ENCODE results near the gene ZCCHC2. TPM values are rescaled to one million over a fixed set of nuclear protein-coding genes. Genes with fewer than 3 reads are reported as not detected.
A peak's percentile ranks its signal among the peaks of the same experiment; 100 is the strongest.

Gene ZCCHC2
- polyA plus RNA-seq, 1 donor: 8.7 TPM

GRCh38 chr18:62609764-62610163 lies 86.9 kb downstream of the ZCCHC2 start:
- DNase-seq (ENCODE audit: low read depth): no peak

- DNase-seq (ENCODE audit: low read depth): no peak
Measured at GRCh38 chr18:62610351-62610700, 87.5 kb downstream of the ZCCHC2 start.

- DNase-seq (ENCODE audit: low read depth): no peak
Measured at GRCh38 chr18:62610701-62611411, 88.0 kb downstream of the ZCCHC2 start.

- DNase-seq (ENCODE audit: low read depth): no peak
Measured at GRCh38 chr18:62611453-62612288, 88.8 kb downstream of the ZCCHC2 start.

- DNase-seq (ENCODE audit: low read depth): no peak
Measured at GRCh38 chr18:62612289-62612645, 89.4 kb downstream of the ZCCHC2 start.

GRCh38 chr18:62612776-62613175 lies 90.0 kb downstream of the ZCCHC2 start:
- no peak for DNase-seq (ENCODE audit: low read depth)

- no peak for DNase-seq (ENCODE audit: low read depth)
Measured at GRCh38 chr18:62614494-62614893, 91.7 kb downstream of the ZCCHC2 start.

GRCh38 chr18:62616331-62616805 lies 93.5 kb downstream of the ZCCHC2 start:
- DNase-seq (ENCODE audit: low read depth): no peak

- no peak for DNase-seq (ENCODE audit: low read depth)
Measured at GRCh38 chr18:62617793-62618591, 95.2 kb downstream of the ZCCHC2 start.

GRCh38 chr18:62618735-62619134 lies 95.9 kb downstream of the ZCCHC2 start:
- no peak for DNase-seq (ENCODE audit: low read depth)

- no peak for DNase-seq (ENCODE audit: low read depth)
Measured at GRCh38 chr18:62621546-62621945, 98.7 kb downstream of the ZCCHC2 start.

GRCh38 chr18:62625019-62625418 lies 102.2 kb downstream of the ZCCHC2 start:
- peak; percentile 51 for DNase-seq (ENCODE audit: low read depth)

Other genes with a start within 250 kb of the ZCCHC2 start
- 2.8 TPM for gene TNFRSF11A, start 197.7 kb upstream of the ZCCHC2 start, polyA plus RNA-seq (ENCODE audit: insufficient read length)
- gene PHLPP1, start 192.5 kb downstream of the ZCCHC2 start, polyA plus RNA-seq (ENCODE audit: insufficient read length): 7.3 TPM

All from forelimb muscle (tissue), 1 donor.